B cell (primary cell): ENCODE measurements around the gene EBP. TPM values are rescaled to one million over a fixed set of nuclear protein-coding genes. Genes with fewer than 3 reads are reported as not detected.

ENCODE experiments used
- ATAC-seq: fragments of 200-7000 bp; cut with Tn5 transposase; one replicate; pipeline ENCODE4 v1.10.0; 2021; ENCODE audit warnings: low read depth, mild to moderate bottlenecking, moderate number of reproducible peaks, moderate library complexity
- CTCF ChIA-PET: fragments of 350-600 bp; sonication (Branson Sonifier 250); formaldehyde crosslinking; loops from one replicate; lab custom pipeline; 2021; ENCODE audit warnings: antibody characterized with exemption, inconsistent platforms; lab: Charles Lee
- POLR2A ChIA-PET: fragments of 350-600 bp; sonication (Branson Sonifier 250); formaldehyde crosslinking; loops from one replicate; lab custom pipeline; 2021; ENCODE audit warnings: antibody characterized with exemption; lab: Charles Lee
- DNase-seq: peaks from one replicate; pipeline ENCODE4 v3.0.0; 2013
- H2AFZ ChIP-seq: 2 replicates; pipeline ENCODE4 v1.6.1; 2012; ENCODE audit warnings: mild to moderate bottlenecking, low read depth, low read length; ENCODE audit not compliant: insufficient read depth, poor library complexity, severe bottlenecking
- H3K27ac ChIP-seq, 2 donors: 1 replicate in 1 of 2; 2 replicates in 1 of 2; pipeline ENCODE4 v1.5.1; 2012 to 2013; ENCODE audit warnings: low read length in 2 of 2, mild to moderate bottlenecking in 2 of 2, moderate library complexity in 1 of 2
- H3K27me3 ChIP-seq, 4 experiments: fragments of 200-600 bp in 1 of 4; sonication (generic) in 1 of 4; replicated peaks in 1 of 4; 1 replicate in 2 of 4; 2 replicates in 2 of 4; pipeline versions ENCODE4 v1.6.1 to v1.7.0; 2013 to 2016; ENCODE audit warnings: low read length in 3 of 4, mild to moderate bottlenecking in 2 of 4, mixed read lengths in 1 of 4, moderate library complexity in 1 of 4; ENCODE audit not compliant: insufficient read depth in 4 of 4, control insufficient read depth in 3 of 4; ENCODE audit errors: control extremely low read depth in 1 of 4
- H3K36me3 ChIP-seq, 2 experiments: replicated peaks in 1 of 2; 1 replicate in 1 of 2; 2 replicates in 1 of 2; pipeline versions ENCODE4 v1.6.1 to v1.7.1; 2013; ENCODE audit warnings: low read length in 1 of 2; ENCODE audit not compliant: insufficient read depth in 2 of 2, control insufficient read depth in 1 of 2; ENCODE audit errors: control extremely low read depth in 1 of 2, extremely low read depth in 1 of 2
- H3K4me1 ChIP-seq, 2 donors: fragments of 200-600 bp in 1 of 2; sonication (generic) in 1 of 2; 1 replicate in 1 of 2; 2 replicates in 1 of 2; pipeline versions ENCODE4 v1.5.1 to v1.6.1; 2013 to 2017; ENCODE audit warnings: low read length in 2 of 2; ENCODE audit not compliant: control insufficient read depth in 2 of 2, insufficient read depth in 2 of 2
- H3K4me2 ChIP-seq: replicated peaks from 2 replicates; pipeline ENCODE3; 2012; ENCODE audit warnings: mild to moderate bottlenecking, low read depth, low read length; ENCODE audit not compliant: poor library complexity, severe bottlenecking
- H3K4me3 ChIP-seq, 5 experiments: fragments of 200-600 bp in 1 of 5; sonication (generic) in 1 of 5; 1 replicate in 3 of 5; 2 replicates in 2 of 5; pipeline versions ENCODE4 v1.5.1 to v1.7.0; 2011 to 2016; ENCODE audit warnings: low read length in 4 of 5, mild to moderate bottlenecking in 4 of 5, low read depth in 2 of 5, control low read depth in 1 of 5, moderate library complexity in 1 of 5; ENCODE audit not compliant: insufficient read depth in 1 of 5; ENCODE audit errors: control extremely low read depth in 1 of 5, extremely low read depth in 1 of 5
- H3K79me2 ChIP-seq: fragments of 200-600 bp; sonication (generic); one replicate; pipeline ENCODE4 v1.6.0; 2016; ENCODE audit warnings: low read length; ENCODE audit not compliant: control insufficient read depth, insufficient read depth
- H3K9ac ChIP-seq: fragments of 200-600 bp; sonication (generic); 2 replicates; pipeline ENCODE4 v1.6.1; 2017; ENCODE audit warnings: mild to moderate bottlenecking, low read length, moderate library complexity
- H3K9me3 ChIP-seq, 3 donors: one replicate each; pipeline versions ENCODE4 v1.6.1 to v1.7.1; 2013; ENCODE audit warnings: low read length in 2 of 3; ENCODE audit not compliant: control insufficient read depth in 2 of 3, insufficient read depth in 1 of 3; ENCODE audit errors: control extremely low read depth in 1 of 3
- H4K20me1 ChIP-seq: 2 replicates; pipeline ENCODE4 v1.6.0; 2012; ENCODE audit warnings: mild to moderate bottlenecking, low read length; ENCODE audit not compliant: insufficient read depth, control insufficient read depth, poor library complexity, severe bottlenecking
- H3K27ac Mint-ChIP-seq: one replicate; pipeline ENCODE4 v1.8.0; 2021; ENCODE audit warnings: mixed read lengths
- H3K27me3 Mint-ChIP-seq: one replicate; pipeline ENCODE4 v1.8.0; 2021; ENCODE audit warnings: mixed read lengths
- H3K4me1 Mint-ChIP-seq: one replicate; pipeline ENCODE4 v1.8.0; 2021; ENCODE audit warnings: mixed read lengths
- H3K4me3 Mint-ChIP-seq: one replicate; pipeline ENCODE4 v1.8.0; 2021; ENCODE audit warnings: mixed read lengths
- H3K9me3 Mint-ChIP-seq: one replicate; pipeline ENCODE4 v1.8.0; 2022; ENCODE audit warnings: mixed read lengths; ENCODE audit not compliant: insufficient read depth
- CTCF ChIP-seq: fragments of 200-600 bp; IDR thresholded peaks from one replicate; pipeline ENCODE4 v1.8.0; 2022; ENCODE audit warnings: antibody characterized with exemption, mild to moderate bottlenecking
- EZH2 ChIP-seq: IDR thresholded peaks from 2 replicates; pipeline ENCODE4 v1.6.1; 2012; ENCODE audit warnings: borderline replicate concordance, low read depth, mild to moderate bottlenecking, moderate library complexity, low read length; ENCODE audit not compliant: insufficient read depth, poor library complexity, severe bottlenecking
- WGBS: methylation state at CpG from one replicate; pipeline ENCODE4 v1.1.5; 2013; ENCODE audit warnings: missing lambda C conversion rate; ENCODE audit not compliant: insufficient coverage; 5-methylcytosine and 5-hydroxymethylcytosine counted together
- intact Hi-C: fragments of 100-400 bp; cut with micrococcal nuclease; formaldehyde crosslinking; loops from one replicate; pipeline ENCODE4 v1.10.0; 2022
- polyA plus RNA-seq: library from polyadenylated mRNA; depleted of rRNA; stranded (reverse); fragments of >200 nt; gene quantifications from 2 replicates; pipeline ENCODE4 v1.2.3, GENCODE V29; 2012
- total RNA-seq, 2 donors: library from RNA; stranded (reverse); fragments of 120-200 nt in 1 of 2; gene quantifications; 1 replicate in 1 of 2; 2 replicates in 1 of 2; pipeline versions ENCODE4 v1.2.3 to v1.2.4, GENCODE V29; 2013 to 2022

The EBP gene
- total and polyA plus RNA-seq, 2 donors (not counting 1 experiment from before 2014, with no cell fraction given) = 27.9 to 60.8 TPM

GRCh38 chrX:48539345-48540027 is 17.9 kb downstream of the EBP start, which contains the start of gene TBC1D25:
TSS of gene TBC1D25 (plus strand) at chrX:48539714. CDS start at chrX:48539798, 84 bp downstream.
- Histone ChIP-seq H3K4me2 (peak within 1 kb of the TSS; percentile 81), H3K4me3 (peak within 1 kb of the TSS in 4 of 5 experiments; percentile 66 to 76 (median 74)), H2AFZ (peak within 1 kb of the TSS; percentile 69), H3K9ac (peak within 1 kb of the TSS; percentile 93), H3K27me3 (no peaks in the 10 kb centered on the region), H3K4me1 (peaks cover 10 to 18% of the 10 kb centered on the region in 2 donors), H3K27ac (peak within 1 kb of the TSS; percentile 94 to 97), H4K20me1 (no peaks in the 10 kb centered on the region), H3K36me3 (peaks cover 0 to 7% of the 10 kb centered on the region in 2 experiments), H3K9me3 (no peaks in the 10 kb centered on the region), H3K79me2 (peaks cover 19% of the 10 kb centered on the region)
- Mint-ChIP-seq H3K4me1 (peaks cover 20% of the 10 kb centered on the region), H3K27me3 (no peaks in the 10 kb centered on the region), H3K4me3 (peak within 1 kb of the TSS; percentile 91), H3K9me3 (no peaks in the 10 kb centered on the region), H3K27ac (peak within 1 kb of the TSS; percentile 97)
- WGBS = under 1% methylated on average over 47 of the region's 59 CpGs
- ChIA-PET POLR2A (interaction anchor here (0.5 to 2.9 kb wide), 17 partner anchors 18 to 889 kb away, joined by 3 to 20 read pairs (median 5); partner anchors contain the start of genes EBP, ELK1, FTSJ1 and HDAC6), CTCF (interaction anchor here (0.7 to 2.5 kb wide), 5 partner anchors 9 to 1363 kb away, joined by 3 to 11 read pairs (median 3); no protein-coding TSS in a partner anchor)
- intact Hi-C loops = loop anchor here (1.0 kb wide), 6 partner anchors 18 to 157 kb away; partner anchors contain the start of genes EBP, PORCN, RBM3 and SUV39H1
- peak; percentile 97 for DNase-seq
- ATAC-seq = peak; percentile 79
- no peak for TF ChIP-seq EZH2
- peak; percentile 50 for TF ChIP-seq CTCF

- Histone ChIP-seq H3K79me2 (peaks cover 19% of the 10 kb centered on the region), H3K4me1 (peaks cover 10 to 18% of the 10 kb centered on the region in 2 donors), H3K27me3 (no peaks in the 10 kb centered on the region), H3K9me3 (no peaks in the 10 kb centered on the region), H3K27ac (peak overlapping the region; percentile 94 to 97), H2AFZ (peak overlapping the region; percentile 69), H3K4me2 (peak overlapping the region; percentile 81), H3K4me3 (peak overlapping the region in 4 of 5 experiments; percentile 66 to 76 (median 74)), H4K20me1 (no peaks in the 10 kb centered on the region), H3K36me3 (peaks cover 0 to 12% of the 10 kb centered on the region in 2 experiments), H3K9ac (peak overlapping the region; percentile 93)
- DNase-seq = no peak
- ChIA-PET POLR2A (interaction anchor here (0.5 to 2.9 kb wide), 8 partner anchors 31 to 463 kb away, joined by 3 to 20 read pairs (median 5); partner anchors contain the start of genes HDAC6, PORCN, PQBP1 and RBM3), CTCF (interaction anchor here (0.7 to 2.5 kb wide), 4 partner anchors 9 to 700 kb away, joined by 3 to 11 read pairs (median 3); no protein-coding TSS in a partner anchor)
- Mint-ChIP-seq H3K27ac (peak overlapping the region; percentile 97), H3K4me3 (peak overlapping the region; percentile 91), H3K4me1 (peaks cover 20% of the 10 kb centered on the region), H3K27me3 (no peaks in the 10 kb centered on the region), H3K9me3 (no peaks in the 10 kb centered on the region)
- TF ChIP-seq EZH2 (no peak), CTCF (peak; percentile 12)
- ATAC-seq = peak; percentile 50
- WGBS = 1% methylated on average over 11 of the region's 12 CpGs
- intact Hi-C loops = no loop called here
Observed at GRCh38 chrX:48540028-48540375, 18.4 kb downstream of the EBP start.
